22Rv1 (cell line): Measurements from ENCODE around the gene CEP120.

ENCODE experiments used
- H3K27ac ChIP-seq: fragments of 450-650 bp; 2 replicates; pipeline ENCODE4 v1.5.1; 2017
- CTCF ChIP-seq: fragments of 450-650 bp; IDR thresholded peaks from 2 replicates; pipeline ENCODE4 v1.5.1; 2017; ENCODE audit warnings: mild to moderate bottlenecking
- ZFX ChIP-seq: fragments of 450-650 bp; IDR thresholded peaks from 2 replicates; pipeline ENCODE4 v1.6.1; 2017; ENCODE audit warnings: antibody characterized with exemption, borderline replicate concordance

CEP120 gene

GRCh38 chr5:123455640-123456039 is 32.4 kb upstream of the CEP120 start:
- TF ChIP-seq CTCF = no peak
- TF ChIP-seq ZFX = no peak
- no peak overlapping the region for H3K27ac ChIP-seq

GRCh38 chr5:123455095-123455494 is 31.9 kb upstream of the CEP120 start:
- TF ChIP-seq ZFX (no peak), CTCF (no peak)

GRCh38 chr5:123454259-123454911 is 31.2 kb upstream of the CEP120 start:
- TF ChIP-seq CTCF (no peak), ZFX (no peak)
- H3K27ac ChIP-seq = no peak overlapping the region

More at GRCh38 chr5:123455095-123455494, 31.9 kb upstream of the CEP120 start:
- H3K27ac ChIP-seq = no peak overlapping the region

GRCh38 chr5:123452401-123452800 is 29.2 kb upstream of the CEP120 start:
- TF ChIP-seq CTCF (no peak), ZFX (no peak)
- no peak overlapping the region for H3K27ac ChIP-seq

- TF ChIP-seq ZFX = no peak
- TF ChIP-seq CTCF = no peak
- no peak overlapping the region for H3K27ac ChIP-seq
Measured at GRCh38 chr5:123451047-123451446, 27.8 kb upstream of the CEP120 start.

- no peak for TF ChIP-seq CTCF
- no peak for TF ChIP-seq ZFX
- no peak overlapping the region for H3K27ac ChIP-seq
Measured at GRCh38 chr5:123450640-123451039, 27.4 kb upstream of the CEP120 start.

- TF ChIP-seq CTCF = no peak
- no peak for TF ChIP-seq ZFX
- no peak overlapping the region for H3K27ac ChIP-seq
Measured at GRCh38 chr5:123450114-123450513, 26.9 kb upstream of the CEP120 start.
